Sigmoid colon (tissue), 7 donors: Measurements from ENCODE around the gene RC3H1. TPM values are rescaled to one million over a fixed set of nuclear protein-coding genes. Genes with fewer than 3 reads are reported as not detected.

Experiments
- DNase-seq: peaks from one replicate; pipeline ENCODE4 v3.0.0-alpha.2; 2019
- H3K27ac ChIP-seq, 4 donors: fragments of 200-600 bp; sonication (generic); one replicate each; pipeline ENCODE4 v1.5.1; 2016 to 2019; ENCODE audit warnings: mild to moderate bottlenecking in 1 of 4
- H3K27me3 ChIP-seq, 3 donors: fragments of 200-600 bp; sonication (generic); one replicate each; pipeline ENCODE4 v1.5.1; 2019; ENCODE audit warnings: mild to moderate bottlenecking in 1 of 3
- H3K36me3 ChIP-seq, 4 donors: fragments of 200-600 bp; sonication (generic); one replicate each; pipeline ENCODE4 v1.5.1; 2016 to 2019
- H3K4me1 ChIP-seq, 4 donors: fragments of 200-600 bp; sonication (generic); one replicate each; pipeline ENCODE4 v1.5.1; 2017 to 2019
- H3K4me3 ChIP-seq, 4 donors: fragments of 200-600 bp; sonication (generic); one replicate each; pipeline ENCODE4 v1.5.1; 2017 to 2019; ENCODE audit warnings: mild to moderate bottlenecking in 2 of 4, moderate library complexity in 1 of 4
- H3K9me3 ChIP-seq, 4 donors: fragments of 200-600 bp in 3 of 4; sonication (generic) in 3 of 4; one replicate each; pipeline versions ENCODE4 v1.5.1 to v1.6.1; 2013 to 2019
- EP300 ChIP-seq, 4 donors: sonication (generic); formaldehyde crosslinking; IDR thresholded peaks; one replicate each; pipeline ENCODE4 v1.6.1; 2017; ENCODE audit warnings: antibody characterized with exemption in 4 of 4
- POLR2A ChIP-seq, 2 donors: fragments of 450-650 bp; IDR thresholded peaks; one replicate each; pipeline ENCODE4 v1.6.1; 2016; ENCODE audit warnings: antibody characterized with exemption in 2 of 2, mild to moderate bottlenecking in 2 of 2, moderate library complexity in 2 of 2
- POLR2AphosphoS5 ChIP-seq, 4 donors: sonication (generic); formaldehyde crosslinking; IDR thresholded peaks; one replicate each; pipeline ENCODE4 v1.6.1; 2017; ENCODE audit warnings: antibody characterized with exemption in 4 of 4
- WGBS, 2 donors: extraction: QIAGEN DNeasy Blood & Tissue Kit; methylation state at CpG; one replicate each; pipeline ENCODE4 v1.1.7; 2013; 5-methylcytosine and 5-hydroxymethylcytosine counted together
- intact Hi-C: fragments of 100-400 bp; cut with DNase I; formaldehyde crosslinking; loops from one replicate; pipeline ENCODE4 v1.15.1; 2023
- polyA plus RNA-seq, 3 donors: library from polyadenylated mRNA; stranded (reverse); fragments of 200-250 nt; gene quantifications; one replicate each; pipeline ENCODE4 v1.2.3, GENCODE V29; 2013
- total RNA-seq, 4 donors: library from RNA; depleted of rRNA; stranded (reverse); fragments of >200 nt; gene quantifications; one replicate each; pipeline ENCODE4 v1.1.0, GENCODE V29; 2016
- TF ChIP-seq, protein P1 (sequence below), 4 experiments: fragments of 450-650 bp in 3 of 4; fragments of 200-600 bp in 1 of 4; IDR thresholded peaks; one replicate each; pipeline ENCODE4 v1.5.1; 2016 to 2019; ENCODE audit warnings: antibody characterized with exemption in 4 of 4, mild to moderate bottlenecking in 3 of 4, moderate library complexity in 2 of 4
- donor health status: healthy with polysubstance abuse.
- donor health status: Bipolar disorder and iron deficiency.
- donor health status: healthy.

Gene RC3H1
- total and polyA plus RNA-seq, 7 donors, result 2.4 to 55.9 (median 22.5) TPM

DNA sequence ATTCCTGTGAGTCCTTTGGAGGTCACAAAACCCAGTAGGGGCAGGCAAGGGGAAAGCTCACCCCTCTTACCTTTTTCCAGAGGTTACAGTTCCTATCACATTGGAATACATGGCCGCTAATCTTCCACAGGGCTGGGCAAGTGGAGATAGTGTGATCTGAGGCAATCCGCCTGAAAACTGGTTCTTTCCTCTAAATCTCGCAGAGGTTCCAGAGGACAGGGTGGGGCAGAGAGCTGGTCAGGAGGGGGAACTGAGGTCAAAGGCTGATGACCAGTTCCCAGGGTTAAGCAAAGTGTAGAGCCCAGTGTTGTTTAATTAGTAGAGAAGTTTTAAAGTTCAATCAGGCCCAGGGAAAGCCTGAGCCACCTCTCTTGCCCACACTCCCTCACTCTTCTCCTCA, 105.0 kb downstream of the RC3H1 start, which contains the start of gene SERPINC1:
Gene SERPINC1, minus strand, starts transcription at position 179 of the 400 bp plus-strand sequence. Its CDS starts 68 bp downstream, at position 111.
- Histone ChIP-seq H3K4me3 (no peak within 1 kb of the TSS), H3K27me3 (no peaks in the 10 kb centered on the region), H3K27ac (no peak within 1 kb of the TSS), H3K36me3 (no peaks in the 10 kb centered on the region), H3K9me3 (no peaks in the 10 kb centered on the region), H3K4me1 (no peaks in the 10 kb centered on the region)
- intact Hi-C loops, result no loop called here
- no peak for DNase-seq
- TF ChIP-seq, protein P1, sequence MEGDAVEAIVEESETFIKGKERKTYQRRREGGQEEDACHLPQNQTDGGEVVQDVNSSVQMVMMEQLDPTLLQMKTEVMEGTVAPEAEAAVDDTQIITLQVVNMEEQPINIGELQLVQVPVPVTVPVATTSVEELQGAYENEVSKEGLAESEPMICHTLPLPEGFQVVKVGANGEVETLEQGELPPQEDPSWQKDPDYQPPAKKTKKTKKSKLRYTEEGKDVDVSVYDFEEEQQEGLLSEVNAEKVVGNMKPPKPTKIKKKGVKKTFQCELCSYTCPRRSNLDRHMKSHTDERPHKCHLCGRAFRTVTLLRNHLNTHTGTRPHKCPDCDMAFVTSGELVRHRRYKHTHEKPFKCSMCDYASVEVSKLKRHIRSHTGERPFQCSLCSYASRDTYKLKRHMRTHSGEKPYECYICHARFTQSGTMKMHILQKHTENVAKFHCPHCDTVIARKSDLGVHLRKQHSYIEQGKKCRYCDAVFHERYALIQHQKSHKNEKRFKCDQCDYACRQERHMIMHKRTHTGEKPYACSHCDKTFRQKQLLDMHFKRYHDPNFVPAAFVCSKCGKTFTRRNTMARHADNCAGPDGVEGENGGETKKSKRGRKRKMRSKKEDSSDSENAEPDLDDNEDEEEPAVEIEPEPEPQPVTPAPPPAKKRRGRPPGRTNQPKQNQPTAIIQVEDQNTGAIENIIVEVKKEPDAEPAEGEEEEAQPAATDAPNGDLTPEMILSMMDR (IDR thresholded peaks at IDR 0.05), result no peak
- WGBS, 2 donors, result 87 to 95% methylated on average over 3 of the region's 3 CpGs

DNA sequence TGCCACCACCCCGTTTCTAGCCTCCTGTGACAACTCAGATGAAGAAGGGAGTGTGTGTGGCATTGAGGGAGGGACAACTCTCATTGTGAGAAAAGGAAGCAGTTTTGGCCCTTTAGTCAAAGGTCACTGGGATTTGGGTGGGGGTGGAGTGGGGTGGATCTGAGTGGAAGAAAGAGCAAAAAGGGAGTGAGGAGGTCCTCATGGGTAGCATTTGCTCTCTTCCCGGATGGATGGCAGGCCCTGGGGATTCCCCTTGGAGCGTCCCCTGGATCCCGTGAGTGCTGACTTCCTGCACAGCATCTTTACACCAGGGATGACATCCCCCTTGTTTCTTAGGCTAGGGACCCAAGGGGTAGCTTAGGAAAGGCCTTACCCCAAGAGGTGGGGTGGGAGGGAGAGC, 105.5 kb downstream of the RC3H1 start:
- TF ChIP-seq POLR2AphosphoS5 (IDR thresholded peaks at IDR 0.05) (no peak), EP300 (IDR thresholded peaks at IDR 0.05) (no peak), POLR2A (IDR thresholded peaks at IDR 0.05) (no peak)
- TF ChIP-seq, protein P1 (IDR thresholded peaks at IDR 0.05), result no peak
- H3K27me3 ChIP-seq, result no peaks in the 10 kb centered on the region
- H3K4me3 ChIP-seq, result no peak overlapping the region
- intact Hi-C loops, result no loop called here
- H3K9me3 ChIP-seq, result no peaks in the 10 kb centered on the region
- no peak overlapping the region for H3K27ac ChIP-seq
- 76 to 85% methylated on average over 4 of the region's 4 CpGs for WGBS, 2 donors
- no peaks in the 10 kb centered on the region for H3K36me3 ChIP-seq
- H3K4me1 ChIP-seq, result no peaks in the 10 kb centered on the region
- no peak for DNase-seq

DNA sequence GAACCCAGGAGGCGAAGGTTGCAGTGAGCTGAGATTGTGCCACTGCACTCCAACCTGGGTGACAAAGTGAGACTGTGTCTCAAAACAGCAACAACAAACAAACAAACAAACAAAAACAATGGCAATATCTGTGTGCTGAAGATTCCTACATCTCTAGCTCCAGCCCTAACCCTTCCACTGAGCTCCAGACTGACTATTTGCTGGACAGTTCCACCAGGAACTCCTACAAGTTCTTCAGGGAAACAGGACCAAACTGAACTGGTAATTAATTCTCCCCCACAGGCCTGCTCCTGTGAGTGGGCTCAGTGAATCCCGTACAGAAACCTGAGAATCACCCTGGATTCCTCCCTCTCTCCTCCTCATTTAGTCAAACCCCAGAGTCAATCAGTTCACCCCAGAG, 106.6 kb downstream of the RC3H1 start:
- TF ChIP-seq, protein P1 (IDR thresholded peaks at IDR 0.05), result no peak
- no peak for TF ChIP-seq POLR2A (IDR thresholded peaks at IDR 0.05)
- TF ChIP-seq EP300 (IDR thresholded peaks at IDR 0.05), result no peak
- TF ChIP-seq POLR2AphosphoS5 (IDR thresholded peaks at IDR 0.05), result no peak
- no peaks in the 10 kb centered on the region for H3K9me3 ChIP-seq
- 85 to 88% methylated on average over 2 of the region's 2 CpGs for WGBS, 2 donors
- intact Hi-C loops, result no loop called here
- H3K27me3 ChIP-seq, result no peaks in the 10 kb centered on the region
- no peak for DNase-seq
- no peak overlapping the region for H3K27ac ChIP-seq
- no peaks in the 10 kb centered on the region for H3K36me3 ChIP-seq
- no peaks in the 10 kb centered on the region for H3K4me1 ChIP-seq
- H3K4me3 ChIP-seq, result no peak overlapping the region

DNA sequence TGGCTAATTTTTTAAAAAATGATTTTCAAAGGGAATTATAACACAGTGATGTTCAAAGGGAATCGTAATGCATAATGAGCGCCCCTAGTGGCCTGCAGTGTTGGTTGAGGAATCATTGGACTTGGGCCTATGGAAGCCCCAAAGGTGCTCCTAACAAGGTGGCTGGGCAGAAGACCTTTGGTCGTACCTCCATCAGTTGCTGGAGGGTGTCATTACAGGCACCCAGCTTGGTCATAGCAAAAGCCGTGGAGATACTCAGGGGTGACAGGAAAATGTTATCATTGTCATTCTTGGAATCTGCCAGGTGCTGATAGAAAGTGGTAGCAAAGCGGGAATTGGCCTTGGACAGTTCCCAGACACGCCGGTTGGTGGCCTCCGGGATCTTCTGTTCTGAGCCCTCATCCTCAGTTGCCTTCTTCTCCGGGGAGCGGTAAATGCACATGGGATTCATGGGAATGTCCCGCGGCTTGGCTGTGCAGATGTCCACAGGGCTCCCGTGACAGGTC, 107.7 kb downstream of the RC3H1 start:
- no peaks in the 10 kb centered on the region for H3K27me3 ChIP-seq
- H3K4me1 ChIP-seq, result no peaks in the 10 kb centered on the region
- no peak overlapping the region for H3K27ac ChIP-seq
- DNase-seq, result no peak
- no peak overlapping the region for H3K4me3 ChIP-seq
- peaks cover 0 to 1% (median 0%) of the 10 kb centered on the region in 4 donors for H3K36me3 ChIP-seq
- intact Hi-C loops, result no loop called here
- TF ChIP-seq POLR2AphosphoS5 (IDR thresholded peaks at IDR 0.05) (no peak), POLR2A (IDR thresholded peaks at IDR 0.05) (no peak), EP300 (IDR thresholded peaks at IDR 0.05) (no peak)
- TF ChIP-seq, protein P1 (IDR thresholded peaks at IDR 0.05), result no peak
- 81 to 87% methylated on average over 13 of the region's 13 CpGs for WGBS, 2 donors
- H3K9me3 ChIP-seq, result no peaks in the 10 kb centered on the region

DNA sequence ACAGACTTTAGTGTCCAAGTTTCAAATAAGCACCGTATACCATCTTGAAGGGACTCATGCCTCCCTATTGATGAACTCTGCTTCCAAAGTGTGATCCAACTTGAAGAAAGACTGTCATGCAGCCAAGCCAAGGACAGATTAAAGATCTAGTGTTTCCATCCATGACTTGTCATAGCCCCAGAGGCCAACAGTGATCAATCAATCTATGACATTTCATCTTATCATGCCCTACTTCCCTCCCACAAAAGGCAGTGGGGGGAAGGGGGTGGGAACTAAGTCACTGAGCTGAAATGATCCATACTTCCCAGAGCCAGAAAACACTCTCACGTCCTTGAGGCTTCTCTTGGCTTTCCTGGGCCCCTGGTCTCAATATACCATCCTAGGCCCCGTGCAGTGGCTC, 109.0 kb downstream of the RC3H1 start:
- TF ChIP-seq POLR2AphosphoS5 (IDR thresholded peaks at IDR 0.05), result no peak
- TF ChIP-seq, protein P1 (IDR thresholded peaks at IDR 0.05), result no peak
- TF ChIP-seq EP300 (IDR thresholded peaks at IDR 0.05), result no peak
- TF ChIP-seq POLR2A (IDR thresholded peaks at IDR 0.05), result no peak
- intact Hi-C loops, result no loop called here
- no peak overlapping the region for H3K27ac ChIP-seq
- peaks cover 0 to 4% (median 0%) of the 10 kb centered on the region in 4 donors for H3K36me3 ChIP-seq
- H3K9me3 ChIP-seq, result no peaks in the 10 kb centered on the region
- WGBS, 2 donors, result 92 to 96% methylated on average over 3 of the region's 3 CpGs
- DNase-seq, result no peak
- no peak overlapping the region for H3K4me3 ChIP-seq
- H3K27me3 ChIP-seq, result no peaks in the 10 kb centered on the region
- H3K4me1 ChIP-seq, result no peaks in the 10 kb centered on the region
